Neural cell (in vitro differentiated cells): ENCODE results near the gene SLC6A19.

Experiments used
- CTCF ChIP-seq: fragments of 450-650 bp; IDR thresholded peaks from 2 replicates; pipeline ENCODE4 v1.5.1; 2014; ENCODE audit warnings: antibody characterized with exemption, mild to moderate bottlenecking, moderate library complexity; ENCODE audit not compliant: poor library complexity, severe bottlenecking
- EP300 ChIP-seq: fragments of 450-650 bp; conservative IDR thresholded peaks from 2 replicates; pipeline ENCODE4 v1.6.1; 2014; ENCODE audit warnings: antibody characterized with exemption, mild to moderate bottlenecking, moderate library complexity; ENCODE audit not compliant: poor library complexity, severe bottlenecking
- EZH2 ChIP-seq: fragments of 200-600, 300-800 bp; shearing (Covaris generic), sonication (generic); IDR thresholded peaks from 2 replicates; pipeline ENCODE4 v1.6.1; 2014; ENCODE audit warnings: antibody characterized with exemption, low read length, borderline replicate concordance, mild to moderate bottlenecking; ENCODE audit not compliant: insufficient read depth, poor library complexity, severe bottlenecking
- MXI1 ChIP-seq: fragments of 450-650 bp; conservative IDR thresholded peaks from 2 replicates; pipeline ENCODE4 v1.6.1; 2014; ENCODE audit warnings: antibody characterized with exemption, mild to moderate bottlenecking; ENCODE audit not compliant: poor library complexity, severe bottlenecking
- POLR2AphosphoS5 ChIP-seq: IDR thresholded peaks from 2 replicates; pipeline ENCODE4 v1.6.1; 2012
- RAD21 ChIP-seq: fragments of 450-650 bp; conservative IDR thresholded peaks from 2 replicates; pipeline ENCODE4 v1.6.1; 2014; ENCODE audit warnings: antibody characterized with exemption, mild to moderate bottlenecking, moderate library complexity
- SMC3 ChIP-seq: fragments of 450-650 bp; conservative IDR thresholded peaks from 2 replicates; pipeline ENCODE4 v1.6.1; 2014; ENCODE audit warnings: antibody characterized with exemption, mild to moderate bottlenecking, moderate library complexity; ENCODE audit not compliant: poor library complexity
- TAF1 ChIP-seq: IDR thresholded peaks from 2 replicates; pipeline ENCODE4 v1.6.1; 2012; ENCODE audit warnings: low read depth
- TF ChIP-seq, protein P1 (sequence below): IDR thresholded peaks from 2 replicates; pipeline ENCODE4 v1.6.1; 2012; ENCODE audit warnings: borderline replicate concordance

DNA sequence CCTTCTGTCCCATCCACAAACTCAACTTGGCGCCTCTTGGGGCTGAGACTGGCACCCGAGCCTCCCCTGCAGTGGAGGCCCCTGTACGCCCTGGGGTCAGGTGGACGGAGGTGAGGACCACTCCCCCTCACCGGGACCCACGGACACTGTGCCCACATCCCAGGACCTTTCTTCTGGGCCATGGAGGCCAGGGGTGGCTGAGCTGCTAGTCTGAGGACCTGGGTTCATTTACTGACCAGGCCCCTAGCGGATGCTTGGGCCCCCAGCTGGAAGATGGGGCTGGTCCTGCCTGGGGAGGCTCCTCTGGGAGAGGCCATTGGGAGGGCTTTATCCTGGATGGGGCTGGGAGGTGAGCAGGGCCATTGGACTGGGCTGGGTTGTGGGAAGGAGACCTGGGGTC is 16.9 kb upstream of the SLC6A19 start:
- TF ChIP-seq CTCF (no peak), EP300 (no peak), POLR2AphosphoS5 (no peak), RAD21 (no peak), MXI1 (no peak), SMC3 (no peak), TAF1 (no peak), EZH2 (no peak)
- TF ChIP-seq, protein P1, sequence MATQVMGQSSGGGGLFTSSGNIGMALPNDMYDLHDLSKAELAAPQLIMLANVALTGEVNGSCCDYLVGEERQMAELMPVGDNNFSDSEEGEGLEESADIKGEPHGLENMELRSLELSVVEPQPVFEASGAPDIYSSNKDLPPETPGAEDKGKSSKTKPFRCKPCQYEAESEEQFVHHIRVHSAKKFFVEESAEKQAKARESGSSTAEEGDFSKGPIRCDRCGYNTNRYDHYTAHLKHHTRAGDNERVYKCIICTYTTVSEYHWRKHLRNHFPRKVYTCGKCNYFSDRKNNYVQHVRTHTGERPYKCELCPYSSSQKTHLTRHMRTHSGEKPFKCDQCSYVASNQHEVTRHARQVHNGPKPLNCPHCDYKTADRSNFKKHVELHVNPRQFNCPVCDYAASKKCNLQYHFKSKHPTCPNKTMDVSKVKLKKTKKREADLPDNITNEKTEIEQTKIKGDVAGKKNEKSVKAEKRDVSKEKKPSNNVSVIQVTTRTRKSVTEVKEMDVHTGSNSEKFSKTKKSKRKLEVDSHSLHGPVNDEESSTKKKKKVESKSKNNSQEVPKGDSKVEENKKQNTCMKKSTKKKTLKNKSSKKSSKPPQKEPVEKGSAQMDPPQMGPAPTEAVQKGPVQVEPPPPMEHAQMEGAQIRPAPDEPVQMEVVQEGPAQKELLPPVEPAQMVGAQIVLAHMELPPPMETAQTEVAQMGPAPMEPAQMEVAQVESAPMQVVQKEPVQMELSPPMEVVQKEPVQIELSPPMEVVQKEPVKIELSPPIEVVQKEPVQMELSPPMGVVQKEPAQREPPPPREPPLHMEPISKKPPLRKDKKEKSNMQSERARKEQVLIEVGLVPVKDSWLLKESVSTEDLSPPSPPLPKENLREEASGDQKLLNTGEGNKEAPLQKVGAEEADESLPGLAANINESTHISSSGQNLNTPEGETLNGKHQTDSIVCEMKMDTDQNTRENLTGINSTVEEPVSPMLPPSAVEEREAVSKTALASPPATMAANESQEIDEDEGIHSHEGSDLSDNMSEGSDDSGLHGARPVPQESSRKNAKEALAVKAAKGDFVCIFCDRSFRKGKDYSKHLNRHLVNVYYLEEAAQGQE = no peak
